B cell (primary cell): ENCODE data around the gene GNG13.

ENCODE experiments used
- EZH2 ChIP-seq: IDR thresholded peaks from 2 replicates; pipeline ENCODE4 v1.6.1; 2012; ENCODE audit warnings: borderline replicate concordance, low read depth, mild to moderate bottlenecking, moderate library complexity, low read length; ENCODE audit not compliant: insufficient read depth, poor library complexity, severe bottlenecking
- TF ChIP-seq, protein P1 (sequence below): fragments of 200-600 bp; IDR thresholded peaks from one replicate; pipeline ENCODE4 v1.8.0; 2022; ENCODE audit warnings: antibody characterized with exemption, mild to moderate bottlenecking

DNA sequence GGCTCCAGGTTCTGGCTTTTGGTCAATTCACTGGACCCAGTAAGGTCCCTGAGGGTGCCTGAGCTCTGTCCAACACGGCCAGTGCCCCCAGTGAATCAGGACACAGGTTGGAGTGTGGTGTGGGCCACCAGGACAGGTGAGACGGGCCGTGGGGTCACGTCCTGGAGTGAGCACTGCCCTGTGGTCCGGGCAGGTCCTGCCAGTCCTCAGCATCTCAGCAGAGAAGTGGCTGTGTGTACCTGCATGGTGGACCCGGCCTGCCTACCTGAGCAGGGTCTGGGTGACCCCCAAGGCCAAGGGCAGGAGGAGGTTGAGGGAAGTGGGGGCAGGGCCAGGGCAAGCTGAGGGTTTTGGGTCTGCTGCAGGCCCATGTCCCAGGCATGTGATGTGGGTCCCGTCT, 1.9 kb upstream of the GNG13 start:
- TF ChIP-seq, protein P1, sequence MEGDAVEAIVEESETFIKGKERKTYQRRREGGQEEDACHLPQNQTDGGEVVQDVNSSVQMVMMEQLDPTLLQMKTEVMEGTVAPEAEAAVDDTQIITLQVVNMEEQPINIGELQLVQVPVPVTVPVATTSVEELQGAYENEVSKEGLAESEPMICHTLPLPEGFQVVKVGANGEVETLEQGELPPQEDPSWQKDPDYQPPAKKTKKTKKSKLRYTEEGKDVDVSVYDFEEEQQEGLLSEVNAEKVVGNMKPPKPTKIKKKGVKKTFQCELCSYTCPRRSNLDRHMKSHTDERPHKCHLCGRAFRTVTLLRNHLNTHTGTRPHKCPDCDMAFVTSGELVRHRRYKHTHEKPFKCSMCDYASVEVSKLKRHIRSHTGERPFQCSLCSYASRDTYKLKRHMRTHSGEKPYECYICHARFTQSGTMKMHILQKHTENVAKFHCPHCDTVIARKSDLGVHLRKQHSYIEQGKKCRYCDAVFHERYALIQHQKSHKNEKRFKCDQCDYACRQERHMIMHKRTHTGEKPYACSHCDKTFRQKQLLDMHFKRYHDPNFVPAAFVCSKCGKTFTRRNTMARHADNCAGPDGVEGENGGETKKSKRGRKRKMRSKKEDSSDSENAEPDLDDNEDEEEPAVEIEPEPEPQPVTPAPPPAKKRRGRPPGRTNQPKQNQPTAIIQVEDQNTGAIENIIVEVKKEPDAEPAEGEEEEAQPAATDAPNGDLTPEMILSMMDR: no peak
- TF ChIP-seq EZH2: no peak
